Stimulated activated CD8-positive, alpha-beta memory T cell treated with anti-CD3 and anti-CD28 coated beads, Interleukin-15, amount 100 ng/mL, for 1 hour (primary cell): ENCODE results near the gene ANXA11.

Source experiments
- DNase-seq: peaks from one replicate; pipeline ENCODE4 v3.0.0-alpha.2; 2020; ENCODE audit warnings: low read depth

The ANXA11 gene

GRCh38 chr10:80165173-80165572 lies 40.2 kb downstream of the ANXA11 start:
- DNase-seq = no peak

- no peak for DNase-seq
Observed at GRCh38 chr10:80164596-80164995, 40.7 kb downstream of the ANXA11 start.

GRCh38 chr10:80163741-80164341 lies 41.5 kb downstream of the ANXA11 start:
- DNase-seq = no peak

- no peak for DNase-seq
Observed at GRCh38 chr10:80161321-80162083, 43.8 kb downstream of the ANXA11 start.

GRCh38 chr10:80160361-80161320 lies 44.7 kb downstream of the ANXA11 start:
- DNase-seq = no peak

GRCh38 chr10:80159166-80159873 lies 46.0 kb downstream of the ANXA11 start:
- no peak for DNase-seq

GRCh38 chr10:80158598-80159127 lies 46.7 kb downstream of the ANXA11 start:
- DNase-seq = no peak

- DNase-seq = no peak
Observed at GRCh38 chr10:80158126-80158525, 47.2 kb downstream of the ANXA11 start.

- no peak for DNase-seq
Observed at GRCh38 chr10:80157561-80157960, 47.8 kb downstream of the ANXA11 start.

GRCh38 chr10:80156216-80156615 lies 49.1 kb downstream of the ANXA11 start:
- DNase-seq = no peak

GRCh38 chr10:80155696-80156215 lies 49.6 kb downstream of the ANXA11 start:
- DNase-seq = no peak

GRCh38 chr10:80154978-80155695 lies 50.2 kb downstream of the ANXA11 start:
- DNase-seq = no peak

GRCh38 chr10:80154626-80154977 lies 50.7 kb downstream of the ANXA11 start:
- no peak for DNase-seq

- DNase-seq = no peak
Observed at GRCh38 chr10:80153460-80153859, 51.9 kb downstream of the ANXA11 start.

GRCh38 chr10:80152820-80153219 lies 52.5 kb downstream of the ANXA11 start:
- DNase-seq = no peak

GRCh38 chr10:80150172-80150571 lies 55.2 kb downstream of the ANXA11 start:
- no peak for DNase-seq

GRCh38 chr10:80149123-80149522 lies 56.2 kb downstream of the ANXA11 start:
- no peak for DNase-seq

GRCh38 chr10:80148166-80148805 lies 57.1 kb downstream of the ANXA11 start:
- no peak for DNase-seq

- DNase-seq = no peak
Observed at GRCh38 chr10:80146918-80147317, 58.4 kb downstream of the ANXA11 start.
